Measurements from ENCODE around the gene GNAI2.

The GNAI2 gene

DNA sequence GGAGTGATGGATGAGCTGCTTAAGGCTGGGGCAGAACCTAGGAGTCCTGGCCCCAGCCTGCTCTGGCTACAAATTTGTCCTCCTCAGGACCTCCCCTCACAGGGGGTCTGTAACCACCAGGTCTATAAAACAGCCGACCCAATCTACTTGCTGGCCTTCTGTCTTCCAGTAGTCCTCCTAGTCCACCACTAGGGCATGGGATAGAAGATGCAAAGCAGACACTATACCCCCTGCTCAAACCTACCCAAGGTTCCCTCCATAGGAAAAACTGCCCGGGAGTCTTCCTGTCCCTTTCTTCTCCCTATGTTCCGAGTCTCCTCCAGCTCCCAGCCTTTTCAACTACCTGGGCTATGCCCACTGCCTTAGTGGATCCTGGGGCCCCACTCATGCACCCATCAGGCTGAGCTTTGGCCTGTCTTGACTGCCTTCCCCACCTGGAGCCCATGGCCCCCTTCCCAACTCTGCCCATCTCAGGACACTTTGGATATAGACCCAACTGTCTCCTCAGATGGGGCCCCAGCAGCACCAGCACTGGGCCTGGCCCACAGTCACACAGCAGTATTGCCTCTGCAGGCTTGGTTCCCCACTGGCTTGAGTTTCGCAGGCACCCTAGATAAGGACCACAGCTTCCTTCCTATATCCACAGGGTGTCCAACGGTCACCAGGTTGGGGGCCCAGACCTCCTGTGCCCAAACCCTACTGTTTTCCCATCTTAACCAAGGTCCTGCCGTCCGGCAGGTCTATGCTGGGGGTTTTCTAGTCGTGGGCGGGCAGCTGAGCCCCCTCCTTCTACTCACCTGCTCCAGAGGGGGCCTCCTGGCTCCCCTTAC is 62.1 kb downstream of the GNAI2 start:
- no peak for DNase-seq (ENCODE audit: low spot score)

DNA sequence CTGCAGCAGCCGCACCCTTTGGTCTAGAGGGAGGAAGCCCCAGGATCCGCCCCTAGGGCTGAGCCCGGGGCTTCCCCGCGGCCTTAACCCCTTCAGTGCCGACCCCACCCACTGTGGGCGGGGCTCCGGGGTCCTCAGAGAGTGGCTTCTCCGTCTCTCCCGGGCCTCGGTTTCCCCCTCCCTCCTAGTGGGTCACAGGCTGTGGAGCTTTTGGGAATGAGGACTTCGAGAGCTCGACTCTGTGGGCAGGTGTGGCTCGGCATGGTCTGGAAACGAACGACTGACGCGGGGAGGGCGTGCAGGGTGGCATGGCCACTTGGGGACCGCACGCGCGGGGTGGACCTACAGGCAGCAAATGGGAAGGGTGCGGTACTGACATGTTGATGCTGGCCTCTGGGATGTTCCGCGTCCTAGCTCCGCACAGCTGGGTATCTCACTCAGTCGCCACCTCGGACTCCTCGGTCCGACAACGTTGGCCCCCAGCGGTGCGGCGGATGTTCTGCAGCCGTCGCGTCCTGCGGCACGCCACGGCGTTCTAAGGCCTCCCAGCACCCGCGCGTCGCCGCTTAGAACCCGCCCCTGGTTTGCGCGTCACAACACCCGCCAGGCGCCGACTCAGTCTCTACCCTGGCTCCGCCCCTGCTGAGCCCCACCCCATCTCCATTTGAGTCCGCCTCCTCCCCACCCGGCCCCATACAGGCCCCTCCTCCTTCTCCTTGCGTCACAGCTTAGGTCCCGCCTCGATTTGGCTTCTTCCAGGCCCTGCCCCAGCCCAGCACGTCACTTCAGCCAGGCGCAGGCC is 63.0 kb downstream of the GNAI2 start, which contains the start of the genes HYAL3 and NAA80:
Gene HYAL3 (minus strand): TSS at position 570 of the 802 bp plus-strand sequence. CDS start 3,803 bp downstream, outside the sequence.
Gene NAA80 (minus strand): TSS at position 570 of the 802 bp plus-strand sequence. CDS start 1,942 bp downstream, outside the sequence.
- DNase-seq (ENCODE audit: low spot score): peak; percentile 100

DNA sequence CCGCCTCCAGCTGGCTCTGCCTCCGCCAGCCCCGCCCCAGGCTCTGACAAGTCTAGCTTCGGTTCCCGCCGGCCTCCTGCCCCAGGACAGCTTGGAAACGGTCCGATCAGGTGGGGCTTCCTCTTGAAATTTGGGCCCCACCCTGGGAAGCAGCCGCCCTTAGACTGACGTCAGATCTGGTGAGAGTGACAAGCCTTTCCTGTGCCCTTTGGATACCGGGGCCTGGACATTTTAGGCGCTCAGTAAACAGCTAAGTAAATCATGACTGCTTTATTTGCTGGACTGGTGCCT is 63.6 kb downstream of the GNAI2 start:
- no peak for DNase-seq (ENCODE audit: low spot score)

DNA sequence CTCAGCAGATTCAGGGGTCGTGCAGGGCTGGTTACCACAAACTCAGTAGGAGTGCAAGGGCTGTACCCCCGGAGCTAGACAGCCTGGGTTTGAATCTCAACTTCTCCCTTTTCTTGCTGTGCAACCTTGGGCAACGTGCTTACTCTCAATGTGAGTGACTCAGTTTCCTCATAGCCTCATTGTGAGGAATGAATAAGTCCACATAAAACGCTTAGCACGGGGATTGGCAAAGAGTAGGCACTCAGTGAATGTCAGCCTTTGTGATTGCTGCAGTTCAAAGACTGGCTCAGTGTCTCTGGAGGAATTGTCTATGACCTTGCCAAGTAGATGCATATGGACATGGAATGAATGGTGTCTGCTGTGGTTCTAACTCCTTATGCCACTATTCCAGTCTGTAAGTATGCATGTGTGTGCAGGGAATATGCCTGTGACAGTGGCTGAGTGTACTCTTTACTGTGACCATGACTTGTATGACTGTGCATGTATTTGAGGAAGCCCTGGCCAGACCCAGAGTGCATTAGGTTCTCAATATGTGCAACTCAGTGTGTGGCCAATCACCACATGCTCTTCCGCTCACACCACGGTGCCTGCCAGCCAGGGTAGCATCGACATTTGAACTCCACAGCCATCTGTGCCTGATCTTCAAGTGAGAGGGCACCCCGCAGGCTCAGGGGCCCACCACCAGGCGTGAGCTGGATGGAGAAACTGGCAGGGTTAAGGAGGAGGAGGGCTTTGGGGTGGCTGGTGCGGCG is 64.1 kb downstream of the GNAI2 start:
- peak; percentile 22 for DNase-seq (ENCODE audit: low spot score)

DNA sequence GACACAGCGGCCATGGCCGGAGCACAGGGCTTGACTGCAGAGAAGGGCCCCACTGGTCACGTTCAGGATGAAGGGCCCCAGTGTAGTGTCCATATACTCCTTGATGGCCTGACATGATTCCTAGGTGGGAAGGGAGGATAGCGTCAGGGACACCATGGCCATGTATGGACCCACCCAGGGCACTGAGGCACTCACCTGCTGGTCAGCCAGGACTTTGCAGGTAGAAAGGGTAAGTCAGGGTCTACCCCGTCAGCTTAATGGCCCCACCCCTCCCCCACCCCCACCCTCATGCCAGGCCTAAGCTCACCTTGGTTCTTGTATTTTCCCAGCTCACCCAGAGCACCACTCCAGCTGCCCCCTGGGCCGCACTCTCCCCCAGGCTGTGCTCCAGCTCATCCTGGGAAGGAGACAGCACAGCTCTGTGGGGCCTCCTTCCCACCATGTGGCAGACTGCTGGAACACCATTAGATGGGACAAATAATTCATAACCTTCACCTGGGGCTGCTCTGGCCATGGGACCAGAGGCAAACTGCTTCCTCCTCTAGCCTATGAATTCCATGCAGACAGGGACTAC is 64.8 kb downstream of the GNAI2 start:
- no peak for DNase-seq (ENCODE audit: low spot score)

DNA sequence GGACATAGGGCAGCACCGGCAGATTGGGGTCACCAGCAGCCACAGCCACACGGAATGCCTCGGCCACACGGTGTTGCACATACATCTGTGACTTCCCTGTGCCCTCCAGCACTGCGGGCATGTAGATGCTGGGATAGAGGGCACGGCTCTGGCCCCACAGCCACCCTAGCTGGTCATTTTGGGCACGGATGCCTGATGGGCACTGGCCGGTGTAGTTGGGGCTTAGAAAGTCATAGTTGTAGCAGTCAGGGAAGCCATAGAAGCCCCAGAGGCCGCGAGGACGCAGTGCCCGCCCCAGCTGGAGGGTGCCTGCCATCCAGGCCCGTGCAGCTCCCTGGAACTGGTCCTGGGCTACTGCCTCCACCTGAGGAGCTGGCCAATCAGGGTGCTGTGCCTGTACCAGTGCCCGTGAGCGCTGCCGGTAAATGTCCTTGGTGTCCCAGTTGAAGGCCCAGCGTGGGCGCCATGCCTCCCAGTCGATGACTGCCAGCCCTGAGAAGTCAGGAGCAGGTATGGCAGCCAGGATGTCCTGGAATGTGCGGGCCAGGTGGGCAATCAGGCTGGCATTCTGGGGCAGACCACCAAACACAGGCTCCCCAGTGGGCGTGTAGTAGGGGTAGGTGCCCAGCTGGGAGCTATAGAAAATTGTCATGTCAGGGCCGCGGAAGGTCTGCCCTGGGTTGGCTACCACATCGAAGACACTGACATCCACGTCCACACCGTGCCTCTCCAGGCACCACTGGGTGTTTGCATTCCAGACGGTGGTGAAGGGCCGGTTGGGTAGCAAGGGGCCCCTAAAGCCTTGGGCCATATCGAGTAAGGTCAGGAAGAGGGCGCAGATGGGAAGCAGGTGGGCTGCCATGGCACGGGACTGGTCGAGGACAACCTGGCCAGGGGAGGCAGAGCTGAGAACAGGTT is 66.3 kb downstream of the GNAI2 start:
- no peak for DNase-seq (ENCODE audit: low spot score)

DNA sequence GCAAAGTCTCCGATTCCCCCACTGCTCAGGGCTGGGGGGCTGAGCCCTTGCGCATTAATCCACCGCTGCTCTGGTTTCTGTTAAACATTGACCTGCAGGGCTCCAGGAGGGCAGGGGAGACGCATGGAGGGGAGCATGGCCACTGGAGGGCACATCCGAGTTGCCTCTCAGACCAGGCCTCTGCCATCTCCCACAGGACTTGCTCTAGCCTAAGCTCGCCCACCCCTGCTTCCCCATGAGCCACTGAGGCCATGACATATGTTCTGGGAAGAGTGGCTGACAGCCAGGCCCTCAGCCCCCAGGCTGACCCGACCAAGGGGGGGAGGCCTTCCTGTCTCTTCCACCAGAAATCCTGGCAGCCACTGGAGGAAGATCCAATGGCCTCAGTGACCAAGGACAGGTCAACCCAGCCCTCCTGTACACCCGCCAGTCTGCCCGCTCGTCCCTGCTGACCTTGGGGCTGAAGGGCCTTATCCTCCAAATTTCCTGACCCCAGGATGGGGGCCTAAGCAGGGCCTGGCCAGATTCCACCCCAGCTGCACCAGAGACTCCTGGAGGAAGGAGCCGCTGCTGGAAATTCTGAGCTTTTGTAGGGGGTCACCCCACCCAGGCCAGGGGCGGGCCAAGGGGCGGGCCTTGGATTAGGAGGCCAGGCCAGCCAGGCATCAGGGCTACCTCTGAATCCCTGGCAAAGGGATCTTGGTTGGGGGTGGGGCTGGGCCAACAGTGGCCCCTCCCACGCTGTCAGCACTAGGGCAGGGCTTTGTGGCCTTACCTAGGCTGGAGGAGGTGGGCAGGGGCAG is 67.2 kb downstream of the GNAI2 start, which contains the start of gene HYAL1:
Gene HYAL1 (minus strand): TSS at position 562 of the 803 bp plus-strand sequence. CDS start 618 bp downstream, outside the sequence.
- no peak for DNase-seq (ENCODE audit: low spot score)

DNA sequence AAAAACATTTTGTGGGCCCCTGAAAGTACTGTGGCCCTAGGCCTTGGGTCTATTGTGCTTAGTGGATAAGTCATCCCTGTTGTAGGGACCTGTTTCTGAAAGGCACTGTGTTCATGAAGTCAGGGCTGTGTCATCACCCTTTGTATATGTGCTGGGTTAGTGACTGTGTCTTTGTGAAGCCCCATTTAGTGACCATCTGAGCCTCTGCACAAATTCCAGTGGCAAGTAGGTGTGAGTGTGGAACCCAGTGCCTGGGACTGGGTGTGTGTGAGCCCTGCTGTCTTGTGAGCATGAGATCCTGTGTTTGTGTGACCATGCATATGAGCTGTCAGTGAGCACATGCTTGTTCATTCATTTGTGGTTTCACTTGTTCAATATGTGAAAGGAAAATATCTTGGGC is 68.6 kb downstream of the GNAI2 start:
- no peak for DNase-seq (ENCODE audit: low spot score)

Data from GM03348 (cell line).